Stimulated activated CD4-positive, alpha-beta T cell treated with anti-CD3 and anti-CD28 coated beads, Interleukin-2, amount 100 ng/mL, for 4 hours (primary cell): ENCODE data around the gene BPIFB2.

Source experiments
- DNase-seq: peaks from one replicate; pipeline ENCODE4 v3.0.0-alpha.2; 2020; ENCODE audit warnings: low read depth

Gene BPIFB2

GRCh38 chr20:33070111-33071053 lies 62.9 kb downstream of the BPIFB2 start:
- DNase-seq = no peak

- no peak for DNase-seq
Observed at GRCh38 chr20:33071198-33071597, 63.7 kb downstream of the BPIFB2 start.

- DNase-seq = no peak
Observed at GRCh38 chr20:33072362-33072761, 64.9 kb downstream of the BPIFB2 start.

GRCh38 chr20:33072813-33073212 lies 65.3 kb downstream of the BPIFB2 start:
- no peak for DNase-seq
